ENCODE measurements around the gene STRIT1. TPM values are rescaled to one million over a fixed set of nuclear protein-coding genes. Genes with fewer than 3 reads are reported as not detected.

STRIT1 gene
- total RNA-seq, 1 donor from 2014 or later, result not detected

DNA sequence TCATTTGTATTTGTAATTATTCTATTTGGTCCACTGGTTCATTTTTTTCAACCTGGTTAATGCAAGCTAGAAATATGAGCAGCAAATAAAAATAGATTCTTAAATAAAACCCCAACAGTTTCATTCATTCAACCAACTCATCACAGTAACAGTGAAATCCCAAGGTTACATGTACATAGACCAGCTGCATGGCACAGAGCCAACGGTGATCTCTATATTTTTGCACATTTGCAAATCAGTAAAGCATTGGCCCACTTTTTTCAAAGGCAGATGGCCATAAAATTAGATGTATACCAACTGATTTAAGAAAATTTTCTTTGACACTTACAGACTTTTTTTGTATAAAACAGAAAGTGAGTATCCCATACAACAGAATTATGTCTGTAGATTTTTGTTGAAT is 49.3 kb downstream of the STRIT1 start:
- Mint-ChIP-seq H3K4me3 (no peak overlapping the region), H3K36me3 (ENCODE audit: low read depth) (no peaks in the 10 kb centered on the region), H3K27ac (no peak overlapping the region), H3K9me3 (no peaks in the 10 kb centered on the region), H3K4me1 (ENCODE audit: low read depth) (no peaks in the 10 kb centered on the region), H3K27me3 (ENCODE audit: insufficient read depth) (no peaks in the 10 kb centered on the region)
- no peak for DNase-seq (ENCODE audit: low spot score)
- intact Hi-C loops (cut with micrococcal nuclease), result no loop called here

DNA sequence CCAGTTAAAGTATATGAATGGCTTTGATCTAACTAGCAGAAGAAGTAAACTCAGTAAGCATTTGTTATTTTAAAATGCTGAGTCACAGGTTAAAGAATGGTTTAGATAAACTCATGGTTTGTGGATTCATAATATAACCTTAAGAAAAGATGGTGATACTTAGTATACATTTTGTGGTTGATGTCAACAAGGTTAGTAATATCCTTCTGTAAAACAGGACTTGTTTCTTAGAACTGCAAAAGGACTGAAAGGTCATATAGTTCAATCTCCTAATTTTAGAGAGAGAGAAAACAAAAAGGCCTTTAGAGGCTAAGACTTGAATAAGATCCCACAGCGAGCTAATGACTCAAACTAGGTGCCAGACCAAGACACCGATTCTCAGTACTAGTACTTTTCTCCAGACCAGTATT is 50.0 kb downstream of the STRIT1 start:
- no peak overlapping the region for H3K27ac Mint-ChIP-seq

DNA sequence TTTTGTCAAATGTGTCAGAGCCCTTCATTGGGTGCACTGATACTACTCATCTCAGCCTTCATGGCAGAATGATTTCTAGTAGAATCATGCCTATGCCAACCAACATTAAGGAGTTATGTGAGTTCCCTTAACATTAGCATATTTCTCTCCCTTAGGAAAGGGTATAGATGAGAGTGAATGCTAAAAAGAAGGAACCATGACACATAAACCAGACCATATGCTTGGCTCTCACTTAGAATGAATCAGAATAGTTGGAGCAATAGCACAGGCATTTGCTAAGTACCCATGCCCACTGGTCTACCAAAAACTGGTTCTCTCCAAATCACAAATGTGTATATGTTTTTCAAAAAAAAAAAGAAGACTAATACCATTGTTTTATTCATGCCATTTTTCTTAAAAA is 51.1 kb downstream of the STRIT1 start:
- Mint-ChIP-seq H3K4me1 (ENCODE audit: low read depth) (no peaks in the 10 kb centered on the region), H3K9me3 (no peaks in the 10 kb centered on the region), H3K4me3 (no peak overlapping the region)

More for the DNA sequence above, 50.0 kb downstream of the STRIT1 start:
- H3K36me3 Mint-ChIP-seq (ENCODE audit: low read depth), result no peaks in the 10 kb centered on the region
- no peak overlapping the region for H3K4me3 Mint-ChIP-seq
- no peaks in the 10 kb centered on the region for H3K4me1 Mint-ChIP-seq (ENCODE audit: low read depth)
- H3K9me3 Mint-ChIP-seq, result no peaks in the 10 kb centered on the region
- intact Hi-C loops (cut with micrococcal nuclease), result no loop called here
- no peaks in the 10 kb centered on the region for H3K27me3 Mint-ChIP-seq (ENCODE audit: insufficient read depth)
- DNase-seq (ENCODE audit: low spot score), result no peak

DNA sequence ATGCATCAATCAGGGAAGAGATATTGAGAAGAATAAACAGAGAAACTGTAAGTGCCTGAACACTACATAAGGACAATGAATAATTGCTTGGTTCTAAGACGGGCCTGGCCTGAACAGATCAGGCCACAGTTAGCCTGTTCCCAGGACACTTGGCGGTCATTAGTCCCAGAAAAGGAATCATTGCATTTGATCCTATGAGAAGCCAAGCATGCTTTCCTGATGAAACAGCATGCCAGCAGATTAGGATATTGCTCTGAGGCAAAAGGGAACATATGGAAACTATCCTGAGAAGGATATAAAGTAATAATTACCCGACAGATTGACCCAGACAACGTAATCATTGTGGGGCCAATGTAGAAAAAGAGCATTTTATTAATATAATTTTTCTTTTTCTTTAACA is 51.9 kb downstream of the STRIT1 start:
- DNase-seq (ENCODE audit: low spot score), result no peak
- no peaks in the 10 kb centered on the region for H3K9me3 Mint-ChIP-seq
- no peak overlapping the region for H3K4me3 Mint-ChIP-seq
- H3K36me3 Mint-ChIP-seq (ENCODE audit: low read depth), result no peaks in the 10 kb centered on the region
- no peaks in the 10 kb centered on the region for H3K27me3 Mint-ChIP-seq (ENCODE audit: insufficient read depth)
- intact Hi-C loops (cut with micrococcal nuclease), result no loop called here
- no peaks in the 10 kb centered on the region for H3K4me1 Mint-ChIP-seq (ENCODE audit: low read depth)
- H3K27ac Mint-ChIP-seq, result no peak overlapping the region

More for the DNA sequence above, 51.1 kb downstream of the STRIT1 start:
- DNase-seq (ENCODE audit: low spot score), result no peak
- intact Hi-C loops (cut with micrococcal nuclease), result no loop called here
- Mint-ChIP-seq H3K27me3 (ENCODE audit: insufficient read depth) (no peaks in the 10 kb centered on the region), H3K27ac (no peak overlapping the region), H3K36me3 (ENCODE audit: low read depth) (no peaks in the 10 kb centered on the region)

Other genes starting within 250 kb of the STRIT1 start
- not detected in 2 replicates for gene MME, start 213.4 kb downstream of the STRIT1 start, total RNA-seq

Measured in activated T-helper 1 cell treated with anti-CD3 and anti-CD28 coated beads, Interleukin-12 subunit alpha, Interleukin-12 subunit beta, Interleukin-2, Interleukin-4 antibody, amounts not matched to agents 30 ng/mL and 10 ng/mL and 1 ng/mL, durations not matched to agents 14 hours and 24 hours and 36 hours (primary cell).